ENCODE data around the gene SAA2.

- TF ChIP-seq CTCF (conservative IDR thresholded peaks at IDR 0.05), result no peak
- TF ChIP-seq EZH2 (IDR thresholded peaks at IDR 0.05; ENCODE audit: low read depth), result no peak
Measured at GRCh38 chr11:18222814-18223421, 25.6 kb downstream of the SAA2 start.

Data from PC-9 (cell line).